Globus pallidus (tissue), 1 donor: ENCODE measurements around the gene SLC29A1.

ENCODE experiments used
- DNase-seq: peaks from one replicate; pipeline ENCODE4 v3.0.0-alpha.2; 2015; ENCODE audit warnings: low spot score

Gene SLC29A1

GRCh38 chr6:44255105-44255808 lies 31.9 kb downstream of the SLC29A1 start:
- no peak for DNase-seq

GRCh38 chr6:44255871-44256774 lies 32.7 kb downstream of the SLC29A1 start:
- no peak for DNase-seq

GRCh38 chr6:44256775-44257024 lies 33.3 kb downstream of the SLC29A1 start:
- DNase-seq: no peak

- peak; percentile 95 for DNase-seq
Measured at GRCh38 chr6:44257025-44257752, 33.8 kb downstream of the SLC29A1 start, which contains the start of gene SLC35B2. TSS of gene SLC35B2 (minus strand) at chr6:44257528. CDS start at chr6:44257410, 118 bp downstream.

- DNase-seq: no peak
Measured at GRCh38 chr6:44257753-44258324, 34.4 kb downstream of the SLC29A1 start.

- no peak for DNase-seq
Measured at GRCh38 chr6:44258325-44258863, 35.0 kb downstream of the SLC29A1 start.

GRCh38 chr6:44258921-44259320 lies 35.5 kb downstream of the SLC29A1 start:
- no peak for DNase-seq

GRCh38 chr6:44260011-44260410 lies 36.6 kb downstream of the SLC29A1 start:
- DNase-seq: no peak

GRCh38 chr6:44260451-44261297 lies 37.3 kb downstream of the SLC29A1 start:
- DNase-seq: no peak

GRCh38 chr6:44261581-44261980 lies 38.2 kb downstream of the SLC29A1 start:
- no peak for DNase-seq

GRCh38 chr6:44262467-44263353 lies 39.3 kb downstream of the SLC29A1 start:
- DNase-seq: no peak

GRCh38 chr6:44263354-44264100 lies 40.1 kb downstream of the SLC29A1 start:
- DNase-seq: no peak

GRCh38 chr6:44264154-44265006 lies 41.0 kb downstream of the SLC29A1 start:
- DNase-seq: no peak

GRCh38 chr6:44265007-44265721 lies 41.8 kb downstream of the SLC29A1 start, which contains the start of gene NFKBIE:
TSS of gene NFKBIE (minus strand) at chr6:44265551. CDS start at chr6:44265346, 205 bp downstream.
- peak; percentile 89 for DNase-seq

GRCh38 chr6:44265722-44266233 lies 42.4 kb downstream of the SLC29A1 start:
- no peak for DNase-seq

- DNase-seq: no peak
Measured at GRCh38 chr6:44266347-44266746, 43.0 kb downstream of the SLC29A1 start.

GRCh38 chr6:44267252-44267651 lies 43.9 kb downstream of the SLC29A1 start:
- DNase-seq: no peak
